GM06990 (cell line): ENCODE results near the gene NOL11.

ENCODE experiments used
- DNase-seq: peaks from one replicate; pipeline ENCODE4 v3.0.0-alpha.2; 2011; ENCODE audit not compliant: insufficient read length; ENCODE audit errors: extremely low read depth
- H3K27me3 ChIP-seq: replicated peaks from 2 replicates; pipeline ENCODE4 v1.6.0; 2011; ENCODE audit warnings: low read length; ENCODE audit not compliant: control insufficient read depth, insufficient read depth
- H3K36me3 ChIP-seq: 2 replicates; pipeline ENCODE4 v1.5.1; 2011; ENCODE audit warnings: low read length; ENCODE audit not compliant: control insufficient read depth, insufficient read depth
- H3K4me3 ChIP-seq: replicated peaks from 2 replicates; pipeline ENCODE4 v1.5.1; 2011; ENCODE audit warnings: low read depth, mild to moderate bottlenecking, control low read depth, low read length
- CTCF ChIP-seq: IDR thresholded peaks from 2 replicates; pipeline ENCODE4 v1.5.1; 2011; ENCODE audit warnings: low read length, control low read depth, mild to moderate bottlenecking, inconsistent platforms; ENCODE audit not compliant: insufficient read depth, poor library complexity, severe bottlenecking

NOL11 gene

GRCh38 chr17:67717624-67718324, at the start of gene NOL11:
Gene NOL11, plus strand, starts transcription at chr17:67717936. Its CDS starts 12 bp downstream, at chr17:67717948.
- DNase-seq, result peak; percentile 100
- Histone ChIP-seq H3K36me3 (peaks cover 5% of the 10 kb centered on the region), H3K4me3 (peak within 1 kb of the TSS; percentile 76), H3K27me3 (no peaks in the 10 kb centered on the region)
- peak; percentile 97 for TF ChIP-seq CTCF

DNA sequence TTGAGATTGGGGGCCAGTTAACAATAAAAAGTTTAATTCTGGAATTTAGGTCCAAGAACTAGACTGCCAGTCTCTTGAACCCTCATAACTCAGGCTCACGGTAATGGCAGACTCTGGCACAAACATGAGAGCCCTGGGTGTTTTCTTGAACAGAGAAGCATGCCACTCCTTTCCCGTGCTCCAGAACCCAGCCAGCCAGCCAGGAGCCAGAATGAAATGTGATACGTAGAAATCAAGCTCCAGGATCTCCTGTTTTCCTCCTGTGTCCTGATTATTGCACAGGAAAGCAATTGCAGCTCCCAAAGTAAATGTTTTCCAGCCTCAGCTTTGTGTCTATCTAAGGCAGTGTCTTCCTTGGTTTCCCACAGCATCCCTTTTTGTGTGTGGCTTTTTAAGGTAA, 46.2 kb upstream of the NOL11 start:
- Histone ChIP-seq H3K4me3 (no peak overlapping the region), H3K27me3 (no peaks in the 10 kb centered on the region), H3K36me3 (no peaks in the 10 kb centered on the region)
- TF ChIP-seq CTCF, result no peak
- DNase-seq, result no peak

DNA sequence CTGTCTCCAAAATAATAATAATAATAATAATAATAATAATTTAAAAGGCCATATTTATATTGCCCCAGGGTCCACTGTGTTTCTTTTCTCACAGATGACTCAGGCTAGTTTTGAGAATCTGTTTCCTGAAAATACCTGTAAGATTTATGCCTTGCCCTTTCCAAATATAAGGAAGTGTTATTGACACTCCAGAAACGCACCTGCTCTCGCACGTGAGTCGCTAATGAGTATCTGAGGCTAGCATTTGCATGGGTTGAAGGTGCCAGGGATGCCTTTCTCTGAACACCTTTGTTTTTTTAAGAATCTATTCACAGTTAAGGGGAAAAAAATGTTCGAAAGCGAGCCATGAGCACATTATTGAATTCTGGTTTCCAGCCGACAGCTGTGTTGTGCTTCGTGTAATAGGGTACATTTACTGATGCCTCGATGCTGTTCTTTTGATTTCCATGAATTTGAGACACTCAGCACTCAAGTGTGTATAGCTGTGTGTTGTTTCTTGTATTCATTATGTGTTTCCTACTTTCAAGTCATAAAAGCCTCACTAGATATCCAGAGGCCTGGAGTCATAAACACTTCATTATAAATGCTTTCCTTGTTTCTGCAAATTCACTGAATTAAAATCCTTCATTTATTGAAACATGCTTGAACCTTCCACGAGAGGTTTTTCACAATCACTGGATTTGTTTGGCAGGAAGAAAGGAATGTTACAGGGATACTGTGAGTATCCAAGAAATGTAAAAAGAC, 45.0 kb upstream of the NOL11 start:
- no peak for TF ChIP-seq CTCF
- DNase-seq, result no peak
- Histone ChIP-seq H3K27me3 (no peaks in the 10 kb centered on the region), H3K4me3 (no peak overlapping the region), H3K36me3 (no peaks in the 10 kb centered on the region)

DNA sequence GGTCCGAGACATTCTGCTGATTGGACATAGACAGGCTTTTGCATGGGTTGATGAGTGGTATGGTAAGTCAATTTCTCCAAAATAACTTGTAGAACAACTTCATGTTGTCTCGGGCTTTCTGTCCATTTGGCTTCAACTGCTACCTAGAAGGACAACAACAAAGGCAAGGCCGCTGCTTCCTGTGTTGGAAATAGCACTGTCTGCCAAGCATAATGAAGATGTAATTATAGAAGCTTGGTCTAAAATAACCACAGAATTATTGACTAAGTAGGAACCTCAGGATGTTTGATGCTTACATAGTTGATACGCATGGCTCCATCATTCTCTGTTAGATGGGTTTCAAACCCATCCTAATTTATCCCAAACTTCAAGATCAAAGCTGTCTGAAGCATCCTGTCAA, 42.3 kb upstream of the NOL11 start:
- no peaks in the 10 kb centered on the region; the same call in 1 of the 2 replicates for H3K36me3 ChIP-seq
- TF ChIP-seq CTCF, result no peak
- DNase-seq, result no peak
- H3K27me3 ChIP-seq, result no peaks in the 10 kb centered on the region
- H3K4me3 ChIP-seq, result no peak overlapping the region

GRCh38 chr17:67676305-67676704, 41.4 kb upstream of the NOL11 start:
- TF ChIP-seq CTCF, result no peak
- Histone ChIP-seq H3K4me3 (no peak overlapping the region), H3K36me3 (no peaks in the 10 kb centered on the region; the same call in 1 of the 2 replicates), H3K27me3 (no peaks in the 10 kb centered on the region)
- no peak for DNase-seq
